NCI-H2081 treated with DMSO at 0.1 percent for 48 hours (cell line): ENCODE results near the gene SCFD2.

Source experiments
- DNase-seq: peaks from one replicate; lab custom pipeline; 2025; lab: John Stamatoyannopoulos, UW

SCFD2 gene

GRCh38 chr4:52824603-52825459 is 541.0 kb downstream of the SCFD2 start:
- no peak for DNase-seq

GRCh38 chr4:52824270-52824602 is 541.6 kb downstream of the SCFD2 start:
- DNase-seq = no peak

GRCh38 chr4:52823702-52824092 is 542.2 kb downstream of the SCFD2 start:
- no peak for DNase-seq
